H1 (cell line): Measurements from ENCODE around the gene TAF4.

Experiments used
- CREB1 ChIP-seq: IDR thresholded peaks from 2 replicates; pipeline ENCODE4 v1.6.1; 2012; ENCODE audit warnings: inconsistent platforms
- CTCF ChIP-seq, 3 experiments: IDR thresholded peaks; 1 replicate in 2 of 3; 2 replicates in 1 of 3; pipeline versions ENCODE4 v1.5.1 to v1.6.1; 2011; ENCODE audit warnings: low read length in 3 of 3, mild to moderate bottlenecking in 3 of 3, inconsistent platforms in 2 of 3, low read depth in 1 of 3, moderate library complexity in 1 of 3; ENCODE audit not compliant: insufficient read depth in 1 of 3; ENCODE audit errors: control extremely low read depth in 1 of 3
- EP300 ChIP-seq, 2 experiments: IDR thresholded peaks; 1 replicate in 1 of 2; 2 replicates in 1 of 2; pipeline ENCODE4 v1.6.1; 2011 to 2012; ENCODE audit warnings: low read depth in 2 of 2, low read length in 2 of 2, mild to moderate bottlenecking in 2 of 2, borderline replicate concordance in 1 of 2, inconsistent platforms in 1 of 2, moderate library complexity in 1 of 2
- HDAC6 ChIP-seq: IDR thresholded peaks from one replicate; pipeline ENCODE4 v1.7.1; 2012; ENCODE audit warnings: low read depth, mild to moderate bottlenecking, inconsistent platforms, low read length, moderate library complexity
- POLR2A ChIP-seq, 2 experiments: IDR thresholded peaks; 1 replicate in 1 of 2; 2 replicates in 1 of 2; pipeline ENCODE4 v1.6.1; 2011; ENCODE audit warnings: low read depth in 2 of 2, low read length in 2 of 2, mild to moderate bottlenecking in 2 of 2; ENCODE audit errors: control extremely low read depth in 1 of 2
- POLR2AphosphoS5 ChIP-seq: IDR thresholded peaks from 2 replicates; pipeline ENCODE4 v1.6.1; 2011; ENCODE audit warnings: low read depth, low read length
- RFX5 ChIP-seq: IDR thresholded peaks from 2 replicates; pipeline ENCODE4 v1.6.1; 2011; ENCODE audit warnings: low read depth, low read length, improper control_type of control experiment, borderline replicate concordance
- SAP30 ChIP-seq: fragments of 300-600 bp; sonication (generic); IDR thresholded peaks from 2 replicates; pipeline ENCODE4 v1.7.1; 2012; ENCODE audit warnings: low read length, moderate library complexity, mild to moderate bottlenecking, inconsistent platforms; ENCODE audit not compliant: insufficient read depth, insufficient replicate concordance
- SP1 ChIP-seq: IDR thresholded peaks from 2 replicates; pipeline ENCODE4 v1.6.1; 2011; ENCODE audit warnings: low read depth, low read length
- YY1 ChIP-seq: IDR thresholded peaks from 2 replicates; pipeline ENCODE4 v1.6.1; 2011; ENCODE audit warnings: low read depth, mild to moderate bottlenecking, low read length
- ZNF274 ChIP-seq: IDR thresholded peaks from 2 replicates; pipeline ENCODE4 v1.7.0; 2012; ENCODE audit warnings: low read length, borderline replicate concordance; ENCODE audit errors: extremely low read depth

GRCh38 chr20:62006482-62006881 is 59.2 kb downstream of the TAF4 start:
- no peak for TF ChIP-seq CTCF (IDR thresholded peaks at IDR 0.05; ENCODE audit: control extremely low read depth in 1 of 3, insufficient read depth in 1 of 3, low read depth in 1 of 3, low read length in 3 of 3)
- no peak for TF ChIP-seq HDAC6
- no peak for TF ChIP-seq EP300 (IDR thresholded peaks at IDR 0.05; ENCODE audit: borderline replicate concordance in 1 of 2, low read depth in 2 of 2, low read length in 2 of 2)
- TF ChIP-seq POLR2A (IDR thresholded peaks at IDR 0.05; ENCODE audit: control extremely low read depth in 1 of 2, low read depth in 2 of 2, low read length in 2 of 2) = no peak
- TF ChIP-seq ZNF274 = no peak
- TF ChIP-seq POLR2AphosphoS5 = no peak
- no peak for TF ChIP-seq SAP30
- no peak for TF ChIP-seq RFX5
- no peak for TF ChIP-seq YY1
- TF ChIP-seq SP1 = no peak
- TF ChIP-seq CREB1 = no peak
